Measurements from ENCODE around the gene SMARCA2.

DNA sequence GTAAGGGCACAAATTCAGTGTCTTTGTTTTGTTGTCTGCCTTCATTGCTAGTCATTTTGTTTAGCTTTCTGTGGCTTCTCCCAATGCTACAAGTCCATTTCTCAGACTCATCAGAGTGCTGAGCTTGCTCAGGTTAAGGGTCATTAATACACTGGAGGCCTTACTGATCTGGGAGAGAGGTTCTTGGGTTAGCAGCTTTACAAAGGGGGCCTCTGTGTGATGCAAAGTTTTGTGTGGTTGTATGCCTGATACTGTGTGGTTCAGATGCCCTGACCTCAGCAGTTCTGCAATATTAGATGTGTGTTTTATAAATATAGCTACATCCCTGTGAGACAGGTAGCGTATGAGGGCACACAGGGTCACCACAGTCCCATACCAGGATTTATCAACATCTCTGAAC lies 34.8 kb upstream of the SMARCA2 start:
- TF ChIP-seq, protein P1, sequence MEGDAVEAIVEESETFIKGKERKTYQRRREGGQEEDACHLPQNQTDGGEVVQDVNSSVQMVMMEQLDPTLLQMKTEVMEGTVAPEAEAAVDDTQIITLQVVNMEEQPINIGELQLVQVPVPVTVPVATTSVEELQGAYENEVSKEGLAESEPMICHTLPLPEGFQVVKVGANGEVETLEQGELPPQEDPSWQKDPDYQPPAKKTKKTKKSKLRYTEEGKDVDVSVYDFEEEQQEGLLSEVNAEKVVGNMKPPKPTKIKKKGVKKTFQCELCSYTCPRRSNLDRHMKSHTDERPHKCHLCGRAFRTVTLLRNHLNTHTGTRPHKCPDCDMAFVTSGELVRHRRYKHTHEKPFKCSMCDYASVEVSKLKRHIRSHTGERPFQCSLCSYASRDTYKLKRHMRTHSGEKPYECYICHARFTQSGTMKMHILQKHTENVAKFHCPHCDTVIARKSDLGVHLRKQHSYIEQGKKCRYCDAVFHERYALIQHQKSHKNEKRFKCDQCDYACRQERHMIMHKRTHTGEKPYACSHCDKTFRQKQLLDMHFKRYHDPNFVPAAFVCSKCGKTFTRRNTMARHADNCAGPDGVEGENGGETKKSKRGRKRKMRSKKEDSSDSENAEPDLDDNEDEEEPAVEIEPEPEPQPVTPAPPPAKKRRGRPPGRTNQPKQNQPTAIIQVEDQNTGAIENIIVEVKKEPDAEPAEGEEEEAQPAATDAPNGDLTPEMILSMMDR (IDR thresholded peaks at IDR 0.05), result no peak
- no peak for TF ChIP-seq POLR2A (IDR thresholded peaks at IDR 0.05)
- no peak for TF ChIP-seq POLR2AphosphoS5 (IDR thresholded peaks at IDR 0.05)
